NCI-H510A treated with DMSO at 0.1 percent for 48 hours (cell line): ENCODE data around the gene PDCD1.
A peak's percentile ranks its signal among the peaks of the same experiment; 100 is the strongest.

Source experiments
- DNase-seq: peaks from one replicate; lab custom pipeline; 2025; lab: John Stamatoyannopoulos, UW

The PDCD1 gene

DNA sequence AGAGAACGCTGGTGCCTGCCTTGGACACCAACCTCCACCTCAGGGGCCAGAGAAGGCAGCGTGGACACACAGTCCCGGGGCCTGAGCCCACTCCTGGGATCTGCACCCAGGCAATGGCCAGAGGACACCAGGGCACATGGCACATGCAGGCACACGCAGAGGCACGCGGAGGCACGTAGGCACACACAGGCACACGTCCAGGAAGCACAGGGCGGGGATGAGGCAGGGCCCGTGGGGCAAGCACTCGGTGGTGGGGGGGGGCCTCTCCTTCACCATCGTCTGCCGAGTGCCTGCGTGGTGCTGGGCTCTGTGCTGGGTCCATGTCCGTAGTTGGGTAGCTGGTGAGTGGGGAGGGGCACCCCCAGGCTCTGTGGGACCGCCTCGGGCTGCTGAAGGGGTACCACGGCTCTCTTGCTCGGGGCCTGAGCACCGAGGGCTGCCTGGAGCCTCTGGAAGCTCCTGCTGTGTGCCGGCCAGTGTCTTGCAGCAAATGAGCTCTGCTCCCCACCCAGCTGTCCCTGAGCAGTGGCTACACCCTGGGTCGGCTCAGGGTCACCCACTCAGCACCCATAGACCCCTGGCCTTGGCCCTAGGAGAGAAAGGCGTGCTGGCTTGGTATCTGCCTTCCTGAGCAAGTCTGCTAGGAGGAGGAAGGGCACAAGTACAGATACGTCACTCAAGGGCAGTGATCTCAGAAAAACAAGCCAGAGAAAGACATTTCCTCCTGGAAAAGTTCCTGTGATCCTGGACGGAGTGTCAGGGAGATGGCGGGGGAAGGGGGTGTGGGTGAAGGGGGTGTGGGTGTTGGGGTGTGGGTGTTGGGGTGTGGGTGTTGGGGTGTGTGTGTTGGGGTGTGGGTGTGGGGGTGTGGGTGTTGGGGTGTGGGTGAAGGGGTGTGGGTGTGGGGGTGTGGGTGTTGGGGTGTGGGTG is 37.3 kb upstream of the PDCD1 start:
- DNase-seq: no peak

GRCh38 chr2:241895427-241895711 is 36.7 kb upstream of the PDCD1 start:
- no peak for DNase-seq

DNA sequence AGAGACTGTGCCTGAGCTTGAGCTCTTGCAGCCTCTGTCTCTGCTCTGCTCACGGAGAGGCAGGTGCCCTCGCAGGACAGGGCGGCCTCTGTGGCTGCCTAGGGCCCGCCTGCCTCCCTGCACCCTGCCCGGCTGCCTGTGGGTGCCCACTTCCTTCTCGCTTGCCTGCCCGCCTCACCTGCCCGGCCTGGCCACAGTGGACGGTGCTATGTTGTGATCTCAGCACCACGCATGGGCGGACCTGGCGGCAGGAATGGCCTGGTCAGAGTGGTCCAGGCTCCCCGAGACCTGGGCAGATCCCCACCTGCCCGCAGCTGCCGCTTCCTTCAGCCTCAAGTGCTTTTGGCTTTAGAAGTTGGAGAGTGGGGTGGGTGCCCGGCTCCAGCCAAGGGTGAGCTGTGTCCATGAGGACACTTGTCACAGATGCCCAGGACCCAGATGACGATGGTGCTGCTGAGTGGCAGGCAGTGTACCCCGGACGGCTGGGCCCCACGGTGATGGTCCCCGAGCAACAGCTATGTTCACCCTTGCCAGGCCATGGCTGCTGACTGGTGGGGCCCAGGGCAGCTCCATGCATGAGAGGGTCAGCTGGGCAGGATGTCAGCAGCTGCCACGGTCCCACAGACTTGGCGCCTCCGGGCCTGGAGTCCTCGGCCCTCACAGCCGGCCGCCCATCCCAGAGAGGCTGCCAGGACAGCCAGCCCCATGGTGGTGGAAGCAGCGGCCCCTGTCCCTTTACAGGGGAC is 36.2 kb upstream of the PDCD1 start:
- no peak for DNase-seq

- no peak for DNase-seq
Observed at GRCh38 chr2:241894056-241894641, 35.5 kb upstream of the PDCD1 start.

DNA sequence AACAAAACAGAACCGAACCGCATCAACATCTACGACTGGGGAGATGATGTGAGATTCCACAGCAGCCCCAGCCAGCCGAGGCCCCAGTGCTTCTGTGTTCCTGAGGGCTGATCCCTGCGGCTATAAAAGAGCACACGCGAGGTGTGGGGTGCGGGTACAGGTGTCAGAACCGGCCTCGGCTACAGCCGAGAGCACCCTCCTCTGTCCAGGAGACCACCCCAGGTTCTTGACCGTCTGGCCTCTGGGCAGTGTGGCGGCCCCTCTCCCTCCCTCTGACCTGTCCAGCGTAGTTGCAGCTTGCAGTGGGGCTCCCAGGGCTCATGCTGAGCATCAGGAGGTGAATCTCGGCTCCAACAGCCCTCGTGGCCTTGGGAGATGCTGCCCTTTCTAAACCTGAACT is 34.6 kb upstream of the PDCD1 start:
- DNase-seq: no peak

DNA sequence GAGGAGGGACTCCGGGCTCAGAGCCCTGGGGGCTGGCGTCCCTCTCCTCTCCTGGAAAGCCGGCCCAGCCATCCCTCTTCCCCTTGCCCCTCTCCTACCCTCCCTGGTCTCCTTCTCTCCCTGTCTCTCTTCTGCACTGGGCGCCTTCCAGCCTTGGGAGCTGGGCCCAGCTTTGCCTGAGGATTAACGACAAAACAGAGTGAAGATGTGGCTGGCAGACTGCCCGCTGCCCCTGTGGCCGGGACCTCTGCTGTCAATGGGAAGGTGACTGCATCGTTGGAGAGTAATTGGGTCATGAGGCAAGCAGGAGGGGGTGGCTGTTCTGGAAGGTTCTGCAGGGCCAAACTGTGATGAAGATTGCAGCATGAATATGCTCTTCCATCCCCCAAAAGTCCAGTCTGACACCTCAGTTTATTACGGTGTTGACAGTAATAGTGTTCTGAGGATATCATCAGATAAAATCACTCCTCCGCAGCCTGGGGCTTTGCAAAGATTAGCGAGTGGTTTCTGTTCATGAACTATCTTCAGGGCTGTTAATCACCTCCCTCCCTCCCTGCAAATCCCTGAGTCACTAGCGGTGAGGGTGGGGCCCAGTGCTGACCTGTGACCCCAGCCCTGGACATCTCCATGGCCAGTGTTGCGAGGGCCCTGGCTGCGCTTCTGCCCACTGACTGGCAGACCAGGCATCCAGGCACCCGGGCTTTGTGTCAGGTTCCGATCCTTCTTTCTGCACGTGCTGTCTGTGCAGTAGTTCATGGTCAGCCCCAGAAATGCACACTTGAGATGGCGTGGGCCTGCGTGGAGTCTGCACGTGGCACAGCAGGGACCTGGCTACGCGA is 33.8 kb upstream of the PDCD1 start:
- DNase-seq: no peak

- DNase-seq: peak; percentile 36
Observed at GRCh38 chr2:241891988-241892298, 33.2 kb upstream of the PDCD1 start.

DNA sequence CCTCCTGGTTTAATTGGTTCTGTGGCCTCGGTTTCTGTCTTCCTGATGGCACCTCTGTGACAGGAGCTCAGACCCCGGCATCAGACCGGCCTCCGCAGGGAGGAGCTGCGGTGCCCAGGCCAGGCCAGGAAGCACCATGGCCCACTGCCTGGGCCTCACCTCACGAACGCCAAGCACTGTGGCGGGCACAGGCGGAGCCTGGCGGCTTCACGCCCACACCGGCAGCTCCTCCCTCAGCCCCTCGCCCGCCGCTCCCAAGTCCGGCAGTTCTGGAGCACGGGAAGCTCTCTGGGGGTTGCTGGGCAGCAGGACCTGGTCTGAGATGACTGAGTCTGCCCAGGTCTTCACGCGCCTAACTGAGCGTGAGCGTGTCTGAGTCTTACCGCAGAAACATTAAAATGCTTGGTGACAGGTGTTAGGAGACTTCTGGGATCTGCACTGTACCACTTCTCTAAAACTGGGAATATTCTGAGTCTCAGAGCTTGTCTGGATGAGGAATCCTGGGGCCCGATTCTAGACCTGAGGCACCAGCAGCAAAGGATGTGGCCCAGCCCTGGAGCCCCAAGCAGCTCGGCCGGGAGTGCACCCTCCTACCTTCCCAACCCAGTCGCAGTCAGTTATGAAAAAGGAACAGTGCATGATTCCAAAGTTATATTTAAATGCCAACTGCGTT is 32.8 kb upstream of the PDCD1 start:
- DNase-seq: peak; percentile 75

GRCh38 chr2:241890524-241891235 is 32.0 kb upstream of the PDCD1 start:
- DNase-seq: peak; percentile 81

DNA sequence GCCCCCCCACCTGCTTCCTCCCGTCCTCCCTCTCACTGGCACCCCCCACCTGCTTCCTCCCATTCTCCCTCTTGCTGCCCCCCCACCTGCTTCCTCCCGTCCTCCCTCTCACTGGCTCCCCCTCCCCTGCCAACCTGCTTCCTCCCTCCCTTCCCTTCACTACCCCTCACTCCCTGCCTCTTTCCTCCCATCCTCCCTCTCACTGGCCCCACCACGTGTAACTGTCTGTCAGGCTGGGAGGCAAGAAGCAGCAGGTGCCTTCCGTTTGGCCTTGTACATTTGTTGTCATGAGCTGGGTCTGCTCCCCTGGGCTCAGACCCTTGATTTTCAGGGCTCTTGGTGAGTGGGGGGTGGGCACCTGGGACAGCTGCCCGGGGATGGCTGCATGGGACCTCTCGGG is 29.9 kb upstream of the PDCD1 start:
- no peak for DNase-seq

DNA sequence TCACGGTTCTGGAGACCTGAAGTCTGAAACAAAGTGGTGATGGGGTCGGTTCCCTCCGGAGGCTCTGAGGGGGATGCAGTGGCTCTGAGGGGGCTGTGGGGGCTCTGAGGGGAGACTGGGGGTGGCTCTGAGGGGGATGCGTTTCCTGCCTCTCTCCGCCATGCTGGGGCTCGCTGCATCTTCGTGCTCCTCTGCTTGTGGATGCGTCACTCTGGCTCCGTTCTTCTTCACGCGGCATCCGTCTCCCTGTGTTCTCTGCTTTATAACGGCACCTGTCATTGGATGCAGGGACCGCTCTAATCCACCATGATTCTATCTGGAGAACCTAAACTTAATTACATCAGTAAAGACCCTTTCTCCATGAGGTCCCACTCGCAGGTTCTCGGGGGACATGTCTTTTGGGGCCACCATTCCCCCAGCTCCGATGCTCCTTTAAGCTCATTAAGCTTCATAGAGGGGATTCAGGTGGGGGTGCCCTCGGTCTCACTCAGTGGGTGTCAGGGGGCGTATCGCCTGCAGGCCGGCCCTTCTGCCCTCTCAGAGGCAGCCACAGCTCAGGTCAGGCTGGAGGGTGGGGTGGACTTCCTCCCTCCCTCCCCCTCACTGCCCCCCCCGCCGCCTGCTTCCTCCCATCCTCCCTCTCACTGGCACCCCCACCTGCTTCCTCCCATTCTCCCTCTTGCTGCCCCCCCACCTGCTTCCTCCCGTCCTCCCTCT is 29.3 kb upstream of the PDCD1 start:
- DNase-seq: no peak

DNA sequence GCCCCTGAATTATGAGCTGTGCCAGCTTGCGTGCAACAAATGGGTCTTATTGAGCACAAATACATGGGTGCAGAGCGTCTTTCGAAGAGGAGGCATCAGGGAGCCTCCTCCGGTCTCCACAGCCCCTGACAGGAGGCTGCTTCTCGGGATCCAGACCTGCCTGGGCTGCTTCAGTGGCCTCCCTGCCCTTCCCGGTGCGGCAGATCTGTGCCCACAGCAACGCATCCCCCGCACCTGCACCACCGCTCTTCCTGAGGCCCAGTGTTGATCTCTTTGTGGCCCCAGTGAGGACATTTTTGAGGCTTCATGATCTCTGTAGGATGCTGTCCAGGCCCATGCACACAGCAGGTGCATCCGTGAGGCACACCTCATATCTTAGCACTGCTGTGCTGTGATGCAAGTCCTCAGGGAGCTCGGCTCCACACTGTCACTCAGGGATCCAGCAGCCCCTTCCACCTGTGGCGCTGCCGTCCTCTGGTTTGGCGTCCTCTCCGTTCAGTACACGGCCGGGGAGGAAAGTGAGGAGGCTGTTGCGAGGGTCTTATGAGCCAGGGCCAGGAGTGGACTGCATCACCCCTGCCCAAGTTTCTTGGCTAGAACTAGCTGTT is 28.2 kb upstream of the PDCD1 start:
- DNase-seq: no peak

GRCh38 chr2:241885946-241886643 is 27.4 kb upstream of the PDCD1 start:
- DNase-seq: peak; percentile 9

DNA sequence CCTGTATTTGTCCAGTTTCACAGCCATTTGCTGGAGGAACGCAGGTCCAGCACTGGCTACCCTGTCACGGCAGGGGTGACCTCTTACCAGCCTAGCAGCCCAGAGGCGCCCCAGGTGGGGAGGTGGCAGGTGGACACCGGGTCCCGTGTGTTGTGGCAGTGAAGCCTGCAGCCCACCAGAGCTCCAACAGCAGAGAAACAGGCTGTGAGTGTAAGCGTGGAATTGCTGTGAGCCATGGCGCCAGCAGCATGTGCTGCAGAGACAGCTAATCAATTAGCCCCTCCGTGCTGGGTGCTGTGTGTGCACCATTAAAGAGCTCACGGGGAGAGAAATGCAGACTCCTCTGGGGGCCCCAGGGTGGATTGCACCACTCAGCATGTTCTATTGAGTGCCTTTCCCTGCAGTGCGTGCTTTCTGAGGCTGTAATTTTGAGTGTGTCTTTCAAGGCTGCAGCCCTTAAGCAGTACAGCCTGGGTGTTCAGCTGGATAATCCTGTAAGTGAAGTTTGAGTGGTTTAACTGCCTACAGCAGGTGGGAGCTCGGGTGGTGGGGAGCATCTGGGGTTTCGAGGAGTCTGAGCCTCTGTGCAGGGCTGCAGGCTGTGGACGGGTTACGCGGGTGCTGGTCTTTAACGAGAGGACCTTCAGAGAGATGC is 26.7 kb upstream of the PDCD1 start:
- no peak for DNase-seq

DNA sequence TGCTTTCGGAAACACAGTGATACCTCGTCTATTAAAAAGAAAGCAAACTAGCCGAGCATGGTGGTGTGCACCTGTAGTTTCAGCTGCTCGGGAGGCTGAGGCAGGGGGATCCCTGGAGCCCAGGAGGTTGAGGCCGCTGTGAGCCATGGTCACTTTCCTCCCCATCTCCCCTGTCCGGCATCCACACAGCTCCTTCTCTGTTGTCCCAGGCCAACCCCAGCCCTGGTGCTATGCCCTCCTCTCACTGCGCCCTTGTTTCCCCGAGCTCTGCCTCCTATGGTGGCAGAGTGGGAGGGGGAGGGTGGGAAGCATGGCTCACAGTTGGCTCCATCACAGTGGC is 26.2 kb upstream of the PDCD1 start:
- DNase-seq: no peak

DNA sequence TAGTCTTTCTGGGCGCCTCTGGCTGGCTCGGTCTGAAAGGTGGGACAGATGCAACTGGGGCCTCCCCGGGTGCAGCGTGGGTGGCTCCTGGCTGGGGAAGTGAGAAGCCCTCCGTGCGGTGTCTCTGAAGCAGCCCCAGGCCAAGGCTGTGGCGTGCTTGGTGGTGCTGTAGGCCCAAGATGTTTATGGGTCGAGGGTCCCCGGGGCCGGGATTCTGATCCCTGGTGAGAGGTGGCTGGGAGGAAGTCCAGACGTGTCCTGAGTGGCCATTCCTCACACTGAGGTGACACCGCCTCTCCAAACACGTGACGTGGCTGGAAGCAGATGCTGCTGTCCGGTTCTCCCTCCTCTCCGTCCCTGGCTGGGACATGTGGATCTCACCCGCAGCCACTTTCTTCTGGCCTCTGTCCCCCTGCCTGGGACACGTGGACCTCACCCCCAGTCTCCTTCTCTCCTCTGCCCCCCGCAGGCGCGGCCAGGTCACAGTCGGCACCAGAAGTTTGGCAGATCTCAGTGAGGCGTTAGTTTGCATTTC is 23.5 kb upstream of the PDCD1 start:
- DNase-seq: no peak

DNA sequence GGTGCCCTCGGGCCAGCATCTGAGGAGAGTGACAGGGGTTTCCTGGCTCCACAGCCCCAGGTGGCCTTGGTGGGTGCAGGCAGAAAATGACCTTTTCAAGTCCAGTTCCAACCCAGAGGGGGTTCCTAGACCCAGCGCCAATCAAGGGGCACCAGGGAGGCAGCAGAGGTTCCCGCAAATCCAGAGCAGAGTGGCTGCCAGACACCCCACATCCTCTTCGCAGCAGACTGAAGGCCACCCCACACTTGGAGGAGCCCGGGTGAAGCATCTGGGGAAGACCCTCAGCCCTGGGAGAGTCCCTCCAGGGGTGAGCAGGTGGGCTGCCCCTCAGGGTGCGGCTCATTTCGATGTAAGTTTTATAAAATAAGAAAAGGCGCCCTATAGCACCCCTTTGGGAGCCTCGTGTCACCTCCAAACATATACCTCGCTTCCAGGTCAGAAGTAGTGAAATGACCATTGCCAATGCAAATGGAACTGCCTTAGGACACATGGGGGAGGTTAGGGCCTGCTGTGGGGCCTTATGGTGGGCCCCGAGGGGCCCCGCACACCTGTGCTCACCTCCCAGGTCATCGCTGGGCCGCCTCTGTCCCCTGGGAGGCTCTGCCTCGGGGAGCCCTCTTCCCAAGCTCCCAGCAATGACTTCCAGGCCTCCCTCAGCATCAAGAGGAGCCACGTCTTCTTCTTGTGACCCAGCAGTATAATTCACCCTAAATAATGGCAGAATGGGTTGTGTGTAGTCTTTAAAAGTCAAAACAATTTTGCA is 21.8 kb upstream of the PDCD1 start:
- DNase-seq: no peak

- DNase-seq: no peak
Observed at GRCh38 chr2:241879326-241879725, 20.6 kb upstream of the PDCD1 start.
